ENCODE data around the gene URM1. TPM values are rescaled to one million over a fixed set of nuclear protein-coding genes. Genes with fewer than 3 reads are reported as not detected.
A peak's percentile ranks its signal among the peaks of the same experiment; 100 is the strongest.
"Not testable (repeated sequence)": the region's sequence is repeated elsewhere in the genome, so short reads cannot be mapped to it uniquely, and the experiment has no call there.

The URM1 gene
- total RNA-seq (2014; rRNA removed; shearing (Covaris generic)): 58.5 and 83.0 TPM in 2 replicates

DNA sequence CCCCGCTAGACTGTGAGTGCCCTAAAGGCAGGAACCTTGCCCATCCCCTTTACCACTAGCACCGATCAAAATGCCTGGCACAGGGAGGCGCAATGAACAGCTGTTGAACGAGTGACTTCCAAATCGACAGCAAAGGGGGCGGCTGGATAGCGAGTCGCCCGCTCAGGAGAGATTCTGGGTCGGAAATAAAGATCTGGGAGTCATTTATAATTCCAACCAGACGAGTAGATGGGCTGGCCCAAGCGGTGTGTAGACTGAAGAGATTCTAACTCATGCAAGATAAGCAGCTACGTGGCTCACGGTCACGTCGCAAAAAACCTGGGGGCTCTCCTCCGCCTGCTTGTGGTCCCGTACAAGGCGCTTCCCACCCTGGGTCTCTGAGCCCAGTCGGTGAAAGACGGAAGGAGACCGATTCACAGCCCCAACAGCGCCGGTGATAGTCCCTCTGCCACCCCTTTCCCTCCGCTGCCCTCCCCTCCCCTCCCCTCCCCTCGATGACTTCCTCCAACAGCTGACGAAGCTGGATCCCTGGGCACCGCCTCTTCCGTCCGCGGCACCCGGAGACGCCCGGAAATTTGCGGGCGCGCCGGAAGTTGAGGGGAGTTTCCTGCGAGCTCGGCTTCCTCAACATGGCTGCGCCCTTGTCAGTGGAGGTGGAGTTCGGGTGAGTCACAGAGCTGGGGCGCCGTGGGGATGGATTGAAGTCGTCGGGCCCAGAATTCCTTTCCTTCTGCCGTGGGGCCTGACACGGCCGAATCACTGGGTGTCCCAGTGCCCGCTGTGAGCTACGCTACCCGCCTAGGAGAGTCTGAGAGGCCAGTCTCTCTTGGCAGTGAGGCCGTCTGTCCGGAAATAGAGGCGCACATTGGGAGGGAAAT is at the start of gene URM1:
Gene URM1, plus strand, starts transcription at position 623 of the 878 bp plus-strand sequence. Its CDS starts 7 bp downstream, at position 630.
- peak; percentile 99 for DNase-seq (ENCODE audit: low read depth)

DNA sequence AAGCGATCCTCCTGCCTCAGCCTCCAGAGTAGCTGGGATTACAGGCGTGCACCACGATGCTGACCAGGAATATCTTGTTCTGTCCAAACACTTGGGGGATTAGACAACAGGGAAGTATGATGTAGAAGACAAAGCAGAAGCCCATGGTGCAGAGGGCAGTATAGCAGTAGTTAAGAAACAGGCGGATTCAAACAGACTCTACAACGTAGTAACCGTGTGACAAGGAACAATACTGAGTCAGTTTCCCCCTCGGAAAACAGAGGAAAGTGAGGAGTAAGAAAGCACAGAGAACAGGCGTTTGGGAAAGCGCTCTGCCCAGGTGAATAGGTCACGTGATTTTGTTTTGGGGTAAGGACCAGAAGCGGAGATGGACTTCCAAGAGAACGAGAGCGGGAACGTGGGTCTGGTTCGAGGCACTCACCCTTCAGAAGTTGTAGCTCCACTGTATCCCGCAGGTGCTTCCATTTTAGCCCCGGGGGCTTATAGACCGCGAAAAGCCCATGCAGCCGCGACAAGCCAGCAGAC is 49.2 kb upstream of the URM1 start:
- DNase-seq (ENCODE audit: low read depth): no peak

DNA sequence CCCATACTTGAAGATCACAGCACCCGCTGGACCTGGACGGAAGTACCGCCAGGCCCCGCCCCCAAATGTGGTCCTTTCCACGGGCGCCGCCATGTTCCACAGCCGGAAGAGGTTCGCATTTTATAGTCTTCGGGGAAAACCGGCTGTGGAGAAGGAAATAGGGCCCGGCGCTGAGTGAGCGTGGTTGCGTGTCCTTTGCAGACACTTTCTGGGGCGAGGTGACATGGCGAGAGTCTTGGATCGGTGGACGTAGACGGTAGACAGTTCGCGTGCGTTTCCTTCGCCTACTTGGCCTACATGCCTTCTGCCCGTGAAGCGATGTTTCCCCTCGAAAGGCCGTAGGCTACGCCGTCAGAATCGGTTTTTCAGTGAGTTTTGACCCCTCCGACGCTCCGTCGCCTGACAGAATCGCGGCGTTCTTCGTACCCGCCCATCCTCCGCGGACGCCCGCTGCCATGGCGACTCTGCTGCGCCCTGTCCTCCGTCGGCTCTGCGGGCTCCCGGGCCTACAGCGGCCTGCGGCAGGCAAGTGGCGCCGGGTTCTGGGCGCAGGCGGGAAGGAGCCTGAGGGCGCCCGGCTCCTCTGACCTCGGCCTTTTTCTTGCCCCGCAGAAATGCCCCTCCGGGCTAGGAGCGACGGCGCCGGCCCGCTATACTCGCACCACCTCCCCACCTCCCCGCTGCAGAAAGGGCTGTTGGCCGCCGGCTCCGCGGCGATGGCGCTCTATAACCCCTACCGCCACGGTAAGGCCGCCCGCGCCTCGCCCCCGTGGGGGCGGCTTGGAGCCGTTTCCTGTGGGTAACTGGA is 48.6 kb upstream of the URM1 start, which contains the start of the genes COQ4 and TRUB2:
Gene COQ4, plus strand, starts transcription at position 436 of the 808 bp plus-strand sequence. Its CDS starts 20 bp downstream, at position 456.
Gene TRUB2, minus strand, starts transcription at position 44 of the 808 bp plus-strand sequence. Its CDS starts 39 bp downstream, at position 5.
- DNase-seq (ENCODE audit: low read depth): peak; percentile 98

DNA sequence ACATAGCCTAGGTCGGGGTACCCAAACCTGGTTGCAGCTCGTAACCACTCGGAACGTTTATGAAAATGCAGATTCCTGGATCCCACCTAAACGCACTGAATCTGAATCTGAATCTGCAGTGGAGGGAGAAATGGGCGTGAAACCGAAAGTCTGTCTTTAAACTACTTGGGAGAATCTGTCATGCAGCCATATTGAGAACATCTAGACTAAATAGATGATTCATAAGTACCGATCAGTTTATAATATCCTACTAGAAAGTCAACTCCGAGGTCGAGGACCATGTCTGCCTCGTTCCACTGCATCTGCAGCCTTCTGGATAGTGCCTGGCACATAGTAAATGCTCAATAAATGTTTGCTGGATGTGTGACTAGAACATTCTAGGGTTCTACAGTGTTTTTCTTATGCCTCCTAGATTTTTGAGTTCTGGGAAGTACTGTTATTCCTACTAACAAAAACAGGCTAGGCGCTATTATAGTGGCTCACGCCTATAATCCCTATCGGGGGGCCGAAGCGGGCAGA is 47.9 kb upstream of the URM1 start:
- no peak for DNase-seq (ENCODE audit: low read depth)

DNA sequence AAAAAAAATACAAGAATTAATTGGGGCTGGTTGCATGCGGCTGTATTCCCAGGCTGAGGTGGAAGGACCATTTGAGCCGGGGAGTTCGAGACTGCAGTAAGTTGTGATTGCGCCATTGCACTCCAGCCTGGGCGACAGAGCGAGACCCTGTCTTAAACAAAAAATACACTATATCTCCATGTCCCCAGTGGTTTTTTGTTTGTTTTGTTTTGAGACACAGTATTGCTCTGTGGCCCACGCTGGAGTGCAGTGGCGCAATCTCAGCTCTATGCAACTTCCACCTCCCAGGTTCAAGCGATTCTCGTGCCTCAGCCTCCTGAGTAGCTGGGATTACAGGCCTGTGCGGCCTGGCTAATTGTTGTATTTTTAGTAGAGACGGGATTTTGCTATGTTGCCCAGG is 47.4 kb upstream of the URM1 start:
- DNase-seq (ENCODE audit: low read depth): no peak

DNA sequence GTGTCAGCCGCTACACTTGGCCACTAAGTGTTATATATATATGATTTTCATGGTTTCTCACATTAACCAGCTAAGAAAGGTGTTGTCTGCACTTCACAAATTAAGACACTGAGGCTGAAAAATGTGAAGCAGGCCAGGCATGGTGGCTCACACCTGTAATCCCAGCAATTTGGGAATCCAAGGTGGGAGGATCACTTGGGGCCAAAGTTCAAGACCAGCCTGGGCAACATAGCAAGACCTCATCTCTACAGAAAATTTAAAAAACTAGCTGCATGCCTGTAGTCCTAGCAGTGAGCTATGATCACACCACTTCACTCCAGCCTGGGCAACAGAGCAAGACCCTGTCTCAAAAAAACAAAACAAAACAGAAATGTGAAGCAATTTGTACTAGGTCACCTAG is 46.8 kb upstream of the URM1 start:
- no peak for DNase-seq (ENCODE audit: low read depth)

DNA sequence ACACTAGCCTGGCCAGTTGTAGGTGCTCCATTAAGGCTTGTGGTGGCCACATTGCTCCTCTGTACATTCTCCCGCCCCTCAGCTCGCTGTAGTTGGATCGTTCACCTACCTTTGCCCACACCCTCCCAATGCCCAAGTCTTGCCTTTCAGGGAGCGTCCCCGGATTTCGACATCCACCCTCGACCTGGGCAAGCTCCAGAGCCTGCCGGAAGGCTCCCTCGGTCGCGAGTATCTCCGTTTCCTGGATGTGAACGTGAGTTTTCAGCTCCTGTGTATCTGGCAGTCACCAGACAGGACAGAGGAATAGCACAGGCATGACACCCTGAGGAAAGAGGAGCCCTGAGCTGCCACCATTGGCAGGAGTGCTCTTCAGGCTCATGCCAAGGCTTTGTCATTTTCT is 45.5 kb upstream of the URM1 start:
- no peak for DNase-seq (ENCODE audit: low read depth)

DNA sequence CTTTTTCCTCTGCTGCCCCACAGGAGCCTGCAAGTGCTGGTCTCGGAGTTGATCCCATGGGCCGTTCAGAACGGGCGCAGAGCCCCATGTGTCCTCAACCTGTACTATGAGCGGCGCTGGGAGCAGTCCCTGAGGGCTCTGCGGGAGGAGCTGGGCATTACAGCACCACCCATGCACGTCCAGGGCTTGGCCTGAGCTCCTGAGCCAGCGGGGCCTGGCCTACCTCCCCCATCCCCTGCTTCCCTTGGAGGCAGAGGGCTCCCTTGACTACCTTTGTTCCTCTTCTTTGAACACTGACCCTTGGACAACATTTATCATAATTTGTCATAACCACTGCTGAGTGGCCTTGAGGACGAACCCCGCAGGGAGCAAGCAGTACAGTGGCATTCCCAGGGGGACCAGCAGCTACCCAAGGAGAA is 37.7 kb upstream of the URM1 start:
- no peak for DNase-seq (ENCODE audit: low read depth)

DNA sequence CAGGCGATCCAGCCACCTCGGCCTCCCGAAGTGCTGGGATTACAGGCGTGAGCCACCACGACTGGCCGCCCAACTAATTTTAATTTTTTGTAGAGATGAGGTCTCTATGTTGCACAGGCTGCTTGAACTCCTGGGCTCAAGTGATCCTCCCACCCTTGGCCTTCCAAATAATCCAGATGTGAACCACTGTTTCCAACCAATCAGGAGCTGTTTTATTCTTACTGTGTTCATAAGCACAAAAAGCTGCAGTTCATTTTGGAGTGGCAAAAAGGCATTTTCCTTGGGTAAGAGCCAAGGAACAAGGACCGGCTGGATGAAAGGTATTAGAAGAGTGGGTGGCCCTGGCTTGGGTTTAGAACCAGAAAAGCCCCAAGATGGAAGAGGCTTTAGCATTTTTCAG is 36.0 kb upstream of the URM1 start:
- no peak for DNase-seq (ENCODE audit: low read depth)

DNA sequence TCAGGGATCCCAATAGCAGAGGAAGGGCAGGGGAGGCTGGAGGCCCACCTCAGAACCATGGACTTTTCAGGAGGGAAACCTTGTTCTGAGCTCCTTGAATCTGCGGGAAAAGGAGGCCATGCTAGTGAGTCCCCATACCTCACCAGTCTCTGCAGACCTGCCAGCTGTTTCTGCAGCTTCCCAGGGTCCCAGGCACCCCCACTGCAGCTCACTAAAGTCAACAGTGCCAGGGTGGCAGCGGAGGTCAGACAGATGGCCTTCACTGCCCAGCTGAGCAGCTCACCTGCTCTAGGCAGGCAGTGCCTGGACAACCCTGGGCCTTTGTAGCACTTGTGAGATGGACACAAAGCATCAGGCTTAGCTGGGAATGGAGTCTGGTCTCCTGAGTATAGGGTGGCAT is 35.3 kb upstream of the URM1 start:
- no peak for DNase-seq (ENCODE audit: low read depth)

DNA sequence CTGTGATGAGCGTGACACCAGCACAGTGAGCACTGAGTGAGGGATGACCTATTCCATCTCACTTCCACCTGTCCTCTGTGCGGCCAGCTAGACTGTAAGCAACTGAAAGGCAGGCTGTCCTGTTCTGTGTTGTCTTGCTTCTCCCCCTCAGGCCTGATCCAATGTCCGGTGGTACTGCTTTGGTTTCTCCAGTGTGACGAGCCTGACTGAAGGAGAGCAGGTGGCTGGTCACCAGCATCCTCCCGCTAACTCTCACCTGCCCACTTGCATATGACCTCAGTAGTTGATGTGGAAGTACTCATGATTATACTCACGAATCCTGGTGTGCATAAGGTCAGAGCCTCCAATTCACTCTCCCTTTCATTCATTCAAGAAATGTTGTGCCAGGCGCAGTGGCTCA is 33.2 kb upstream of the URM1 start:
- no peak for DNase-seq (ENCODE audit: low read depth)

DNA sequence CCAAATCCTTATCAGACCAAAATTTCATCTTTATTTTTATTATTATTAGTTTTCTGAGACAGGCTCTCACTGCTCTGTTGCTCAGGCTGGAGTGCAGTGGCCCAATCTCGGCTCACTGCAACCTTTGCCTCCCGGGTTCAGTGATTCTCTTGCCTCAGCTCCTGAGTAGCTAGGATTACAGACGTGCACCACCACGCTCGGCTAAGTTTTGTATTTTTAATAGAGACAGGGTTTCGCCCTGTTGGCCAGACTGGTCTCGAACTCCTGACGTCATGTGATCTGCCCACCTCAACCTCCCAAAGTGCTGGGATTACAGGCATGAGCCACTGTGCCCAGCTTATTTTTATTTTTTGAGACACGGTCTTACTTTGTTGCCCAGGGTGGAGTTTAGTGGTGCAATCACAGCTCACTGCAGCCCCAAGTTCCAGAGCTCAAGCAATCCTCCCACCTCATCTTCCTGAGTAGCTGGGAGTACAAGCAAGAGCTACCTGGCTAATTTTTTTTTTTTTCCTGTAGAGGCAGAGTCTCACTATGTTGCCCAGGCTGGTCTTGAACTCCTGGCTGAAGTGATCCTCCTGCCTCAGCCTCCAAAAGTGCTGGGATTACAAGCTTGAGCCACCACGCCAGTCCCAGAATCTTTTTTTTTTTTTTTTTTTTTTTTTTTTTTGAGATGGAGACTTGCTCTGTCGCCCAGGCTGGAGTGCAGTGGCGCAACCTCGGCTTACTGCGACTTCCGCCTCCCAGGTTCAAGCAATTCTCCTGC is 32.1 kb upstream of the URM1 start:
- not testable (repeated sequence) for DNase-seq (ENCODE audit: low read depth)

DNA sequence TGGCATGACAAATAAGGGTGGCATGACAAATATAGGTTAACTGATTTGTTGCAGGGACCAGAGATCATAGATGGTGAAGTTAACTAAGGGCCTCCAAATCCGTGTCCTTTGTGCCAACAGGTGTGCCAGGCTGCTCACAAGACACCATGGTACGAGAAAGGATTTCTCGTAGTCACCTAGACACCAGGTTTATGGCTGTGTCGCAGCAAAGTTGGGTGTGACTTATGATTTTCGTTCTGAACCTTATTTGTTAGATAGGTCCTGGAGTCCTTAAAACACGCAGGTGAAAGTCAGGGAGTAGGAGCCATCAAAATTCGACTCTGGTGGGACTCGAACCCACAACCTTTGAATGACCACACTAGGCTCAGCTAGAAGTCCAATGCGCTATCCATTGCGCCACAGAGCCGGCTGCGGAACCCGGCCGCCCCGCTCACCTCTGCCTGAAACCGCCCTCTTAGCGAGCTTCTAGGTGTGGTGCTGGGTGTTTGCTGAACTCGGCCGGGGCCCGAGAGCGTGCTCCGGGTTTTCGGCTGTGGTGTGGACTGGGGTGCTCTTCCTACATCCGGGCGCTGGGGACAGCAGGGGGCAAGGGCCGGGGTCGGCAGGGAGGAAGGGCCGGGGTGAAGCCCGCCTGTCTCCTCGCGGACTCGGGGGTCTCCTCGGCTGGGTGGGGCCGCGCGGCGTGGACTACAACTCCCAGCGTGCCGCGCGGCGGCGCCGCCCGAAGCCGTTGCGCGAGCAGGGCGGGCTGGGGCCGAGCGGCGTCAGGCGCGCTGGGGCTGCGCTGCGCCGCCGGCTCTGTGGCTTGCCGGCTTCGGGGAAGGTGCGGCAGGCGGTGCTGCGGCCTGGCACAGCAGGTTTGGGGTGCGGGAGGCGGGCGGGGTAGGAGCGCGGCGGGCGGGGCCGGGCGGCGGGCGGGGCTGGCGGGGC is 31.1 kb upstream of the URM1 start, which contains the start of gene SLC27A4:
Gene SLC27A4, plus strand, starts transcription at position 767 of the 930 bp plus-strand sequence. CDS start 2,606 bp downstream, outside the sequence.
- peak; percentile 95 for DNase-seq (ENCODE audit: low read depth)

DNA sequence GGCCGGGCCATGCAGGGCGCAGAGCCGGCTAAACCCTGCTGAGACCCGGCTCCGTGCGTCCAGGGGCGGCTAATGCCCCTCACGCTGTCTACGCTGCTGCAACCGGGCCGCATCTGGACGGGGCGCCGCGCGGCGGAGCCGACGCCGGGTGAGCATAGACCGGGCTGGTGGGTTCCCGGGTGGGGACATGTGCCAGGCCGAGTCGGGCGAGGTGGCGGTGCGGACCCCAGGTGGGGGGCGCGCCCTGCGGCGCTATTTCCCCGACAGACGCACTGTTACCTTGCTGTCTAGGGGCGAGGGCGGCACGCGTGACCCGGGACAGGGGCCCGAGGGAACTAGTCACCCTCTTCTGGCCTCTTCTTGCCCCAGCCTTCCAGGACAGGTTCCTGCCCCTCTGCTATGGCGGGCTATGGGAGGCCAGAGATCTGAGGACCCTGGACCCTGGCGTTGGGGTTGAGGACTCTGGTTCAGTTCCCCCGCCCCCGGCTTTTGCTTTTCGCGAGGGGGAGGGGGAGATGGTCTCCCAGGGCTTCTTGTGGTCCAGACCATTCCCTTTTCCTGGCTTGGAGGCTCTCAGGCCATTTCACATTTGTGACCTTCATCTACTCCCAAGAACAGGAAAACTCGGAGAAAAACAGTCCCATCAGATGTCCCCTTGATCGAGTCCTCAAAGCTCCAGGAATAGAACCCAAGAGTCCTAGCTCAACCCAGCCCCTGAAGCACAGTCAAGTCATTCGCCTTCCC is 30.3 kb upstream of the URM1 start:
- DNase-seq (ENCODE audit: low read depth): no peak

DNA sequence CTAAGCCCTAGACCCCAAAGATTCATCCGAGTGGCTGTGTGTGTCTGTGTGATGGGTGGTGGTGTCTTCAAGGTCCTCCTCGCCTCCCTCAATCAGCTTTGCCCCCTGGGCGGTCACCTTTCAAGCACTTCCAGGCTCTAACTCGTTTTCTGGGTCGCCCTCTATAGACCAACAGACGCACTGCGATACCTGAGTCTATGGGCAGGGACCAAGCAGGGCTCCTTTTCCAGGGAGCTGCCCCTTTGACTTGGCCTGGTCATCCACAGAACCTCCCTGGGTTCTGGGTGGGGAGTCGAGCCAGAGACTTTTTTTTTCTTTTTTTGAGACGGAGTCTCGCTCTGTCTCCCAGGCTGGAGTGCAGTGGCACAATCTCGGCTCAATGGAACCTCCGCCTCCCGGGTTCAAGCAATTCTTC is 29.7 kb upstream of the URM1 start:
- peak; percentile 85 for DNase-seq (ENCODE audit: low read depth)

DNA sequence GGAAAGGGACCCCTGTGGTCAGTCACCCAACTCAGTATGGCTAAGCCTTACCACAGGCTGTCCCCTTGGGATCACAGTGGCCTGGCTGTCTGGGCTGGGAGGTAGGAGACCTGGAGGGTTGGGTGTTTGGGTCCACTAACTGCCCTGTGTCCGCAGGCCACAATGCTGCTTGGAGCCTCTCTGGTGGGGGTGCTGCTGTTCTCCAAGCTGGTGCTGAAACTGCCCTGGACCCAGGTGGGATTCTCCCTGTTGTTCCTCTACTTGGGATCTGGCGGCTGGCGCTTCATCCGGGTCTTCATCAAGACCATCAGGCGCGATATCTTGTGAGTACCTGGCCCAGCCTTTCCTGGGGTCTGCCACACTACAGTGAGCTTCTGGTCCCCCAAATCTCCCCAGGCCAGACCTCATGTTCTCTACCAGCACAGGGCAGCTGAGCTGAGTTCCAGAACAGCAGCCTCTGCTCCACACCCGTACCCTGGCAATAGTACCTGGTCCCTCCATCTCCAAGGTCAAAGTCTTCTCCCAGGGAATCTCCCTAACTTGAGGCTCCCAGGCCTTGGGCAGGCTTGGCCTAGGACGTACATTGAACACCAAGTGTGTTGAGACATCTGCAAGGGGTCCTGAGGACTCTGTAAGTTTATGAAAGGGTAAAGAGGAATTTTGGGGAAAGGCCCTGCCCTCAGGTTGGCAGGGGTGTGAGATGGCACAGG is 28.0 kb upstream of the URM1 start:
- no peak for DNase-seq (ENCODE audit: low read depth)

DNA sequence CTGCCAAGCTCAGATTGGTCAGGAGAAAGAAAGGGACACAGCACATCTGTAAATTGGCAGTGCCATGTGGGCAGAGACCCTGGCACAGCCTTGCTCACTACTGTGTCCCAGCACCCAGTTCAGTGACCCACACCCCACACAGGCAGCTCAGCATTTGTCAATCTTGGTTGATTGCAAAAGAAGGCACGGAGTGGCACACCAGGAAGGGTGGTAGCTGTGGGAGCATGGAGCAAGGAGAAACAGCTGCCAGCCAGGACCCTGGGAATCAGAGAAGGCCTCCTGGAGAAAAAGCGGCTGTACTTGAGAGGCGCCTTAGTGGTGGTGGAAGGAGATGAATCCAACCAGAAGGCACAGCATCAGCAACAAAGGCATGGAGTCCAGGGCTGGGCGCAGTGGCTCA is 27.3 kb upstream of the URM1 start:
- no peak for DNase-seq (ENCODE audit: low read depth)

DNA sequence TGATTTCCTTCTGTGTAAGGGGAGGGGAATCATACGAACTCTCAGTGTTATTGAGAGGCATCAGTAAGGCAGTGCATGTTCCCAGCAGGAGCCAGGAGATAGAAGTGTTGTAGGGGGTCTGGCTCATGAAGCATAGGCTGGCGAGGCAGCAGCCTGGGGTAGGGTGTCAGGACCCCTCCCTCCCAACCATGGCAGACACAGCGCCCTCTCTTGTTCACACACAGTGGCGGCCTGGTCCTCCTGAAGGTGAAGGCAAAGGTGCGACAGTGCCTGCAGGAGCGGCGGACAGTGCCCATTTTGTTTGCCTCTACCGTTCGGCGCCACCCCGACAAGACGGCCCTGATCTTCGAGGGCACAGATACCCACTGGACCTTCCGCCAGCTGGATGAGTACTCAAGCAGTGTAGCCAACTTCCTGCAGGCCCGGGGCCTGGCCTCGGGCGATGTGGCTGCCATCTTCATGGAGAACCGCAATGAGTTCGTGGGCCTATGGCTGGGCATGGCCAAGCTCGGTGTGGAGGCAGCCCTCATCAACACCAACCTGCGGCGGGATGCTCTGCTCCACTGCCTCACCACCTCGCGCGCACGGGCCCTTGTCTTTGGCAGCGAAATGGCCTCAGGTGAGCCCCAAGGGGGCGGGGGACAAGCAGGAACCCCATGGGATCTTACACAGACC is 26.1 kb upstream of the URM1 start:
- no peak for DNase-seq (ENCODE audit: low read depth)

Measured in Daoy (cell line).